HepG2 (cell line): ENCODE results near the gene NELL2.

ENCODE experiments used
- EZH2 ChIP-seq: conservative IDR thresholded peaks from 2 replicates; pipeline ENCODE4 v1.6.1; 2012; ENCODE audit warnings: mild to moderate bottlenecking, low read depth, low read length, moderate library complexity
- NRL ChIP-seq: sonication (generic); formaldehyde crosslinking; IDR thresholded peaks from 2 replicates; pipeline ENCODE4 v1.5.0; 2020; ENCODE audit warnings: missing genetic modification reagents, mild to moderate bottlenecking, moderate library complexity, borderline replicate concordance
- PCBP2 ChIP-seq: fragments of 200-400 bp; formaldehyde crosslinking; optimal IDR thresholded peaks from 2 replicates; pipeline ENCODE3; 2018; ENCODE audit warnings: low read length, low read depth; ENCODE audit not compliant: poor library complexity, severe bottlenecking
- POLR2A ChIP-seq, 2 experiments: IDR thresholded peaks; 2 replicates each; pipeline ENCODE4 v1.6.1; 2011; ENCODE audit warnings: low read depth in 2 of 2, low read length in 2 of 2, mild to moderate bottlenecking in 1 of 2, moderate library complexity in 1 of 2; ENCODE audit not compliant: insufficient read depth in 1 of 2
- SMARCE1 ChIP-seq: fragments of 450-650 bp; IDR thresholded peaks from 2 replicates; pipeline ENCODE4 v1.6.1; 2017; ENCODE audit warnings: borderline replicate concordance
- ZHX1 ChIP-seq: sonication (generic); formaldehyde crosslinking; IDR thresholded peaks from 2 replicates; pipeline ENCODE4 v1.8.1; 2022; ENCODE audit warnings: low read depth, mild to moderate bottlenecking, missing genetic modification reagents
- ZNF230 ChIP-seq: sonication (generic); formaldehyde crosslinking; IDR thresholded peaks from 2 replicates; pipeline ENCODE4 v1.4.0; 2020; ENCODE audit warnings: mild to moderate bottlenecking, missing genetic modification reagents
- ZNF234 ChIP-seq: sonication (generic); formaldehyde crosslinking; conservative IDR thresholded peaks from 2 replicates; pipeline ENCODE4 v1.5.1; 2020; ENCODE audit warnings: mild to moderate bottlenecking, missing genetic modification reagents
- ZNF44 ChIP-seq: sonication (generic); formaldehyde crosslinking; IDR thresholded peaks from 2 replicates; pipeline ENCODE4 v1.5.1; 2020; ENCODE audit warnings: mild to moderate bottlenecking, missing genetic modification reagents
- TF ChIP-seq, protein P1 (sequence below): sonication (generic); formaldehyde crosslinking; IDR thresholded peaks from 2 replicates; pipeline ENCODE4 v1.4.0; 2020; ENCODE audit warnings: missing genetic modification reagents; ENCODE audit errors: not compliant biosample characterization
- TF ChIP-seq, protein P2 (sequence below): sonication (generic); formaldehyde crosslinking; IDR thresholded peaks from 2 replicates; pipeline ENCODE4 v1.8.0; 2022; ENCODE audit warnings: mild to moderate bottlenecking, missing genetic modification reagents

DNA sequence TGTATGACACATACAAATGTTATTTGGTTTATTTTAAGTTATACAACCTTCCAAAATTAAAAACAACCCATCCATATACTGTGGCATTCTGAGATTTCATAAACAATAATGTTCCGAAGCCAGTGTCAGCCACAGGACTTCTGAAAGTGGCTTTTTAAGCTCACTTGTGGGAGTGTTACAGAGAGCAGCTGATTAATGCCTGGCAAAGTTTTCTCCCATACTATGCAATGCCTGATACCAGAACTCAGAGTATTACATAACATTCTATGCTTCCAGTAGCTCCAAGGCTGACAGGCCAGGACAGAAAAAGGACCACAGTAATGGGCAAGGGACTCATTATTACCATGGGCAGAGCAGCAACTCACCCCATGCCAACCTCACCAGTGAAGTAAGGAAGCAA lies 29.3 kb downstream of the NELL2 start:
- TF ChIP-seq, protein P1, sequence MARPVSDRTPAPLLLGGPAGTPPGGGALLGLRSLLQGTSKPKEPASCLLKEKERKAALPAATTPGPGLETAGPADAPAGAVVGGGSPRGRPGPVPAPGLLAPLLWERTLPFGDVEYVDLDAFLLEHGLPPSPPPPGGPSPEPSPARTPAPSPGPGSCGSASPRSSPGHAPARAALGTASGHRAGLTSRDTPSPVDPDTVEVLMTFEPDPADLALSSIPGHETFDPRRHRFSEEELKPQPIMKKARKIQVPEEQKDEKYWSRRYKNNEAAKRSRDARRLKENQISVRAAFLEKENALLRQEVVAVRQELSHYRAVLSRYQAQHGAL: no peak
- no peak for TF ChIP-seq ZHX1 (CRISPR knock-in tag)
- TF ChIP-seq ZNF44 (CRISPR knock-in tag): no peak
- no peak for TF ChIP-seq SMARCE1
- TF ChIP-seq, protein P2, sequence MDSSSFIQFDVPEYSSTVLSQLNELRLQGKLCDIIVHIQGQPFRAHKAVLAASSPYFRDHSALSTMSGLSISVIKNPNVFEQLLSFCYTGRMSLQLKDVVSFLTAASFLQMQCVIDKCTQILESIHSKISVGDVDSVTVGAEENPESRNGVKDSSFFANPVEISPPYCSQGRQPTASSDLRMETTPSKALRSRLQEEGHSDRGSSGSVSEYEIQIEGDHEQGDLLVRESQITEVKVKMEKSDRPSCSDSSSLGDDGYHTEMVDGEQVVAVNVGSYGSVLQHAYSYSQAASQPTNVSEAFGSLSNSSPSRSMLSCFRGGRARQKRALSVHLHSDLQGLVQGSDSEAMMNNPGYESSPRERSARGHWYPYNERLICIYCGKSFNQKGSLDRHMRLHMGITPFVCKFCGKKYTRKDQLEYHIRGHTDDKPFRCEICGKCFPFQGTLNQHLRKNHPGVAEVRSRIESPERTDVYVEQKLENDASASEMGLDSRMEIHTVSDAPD (CRISPR knock-in tag): no peak
- TF ChIP-seq EZH2: no peak
- TF ChIP-seq NRL: no peak
- no peak for TF ChIP-seq ZNF234 (CRISPR knock-in tag)
- no peak for TF ChIP-seq ZNF230 (CRISPR knock-in tag)
- TF ChIP-seq PCBP2: no peak
- TF ChIP-seq POLR2A (IDR thresholded peaks at IDR 0.05; ENCODE audit: insufficient read depth in 1 of 2, low read depth in 2 of 2, low read length in 2 of 2): no peak
